ENCODE measurements around the gene EXOC4. TPM values are rescaled to one million over a fixed set of nuclear protein-coding genes. Genes with fewer than 3 reads are reported as not detected.

The EXOC4 gene
- total and polyA plus RNA-seq, 2 of the 8 experiments (the other 6 are each of a cell fraction or from before 2014, with no cell fraction given) = 27.0 to 67.3 TPM

DNA sequence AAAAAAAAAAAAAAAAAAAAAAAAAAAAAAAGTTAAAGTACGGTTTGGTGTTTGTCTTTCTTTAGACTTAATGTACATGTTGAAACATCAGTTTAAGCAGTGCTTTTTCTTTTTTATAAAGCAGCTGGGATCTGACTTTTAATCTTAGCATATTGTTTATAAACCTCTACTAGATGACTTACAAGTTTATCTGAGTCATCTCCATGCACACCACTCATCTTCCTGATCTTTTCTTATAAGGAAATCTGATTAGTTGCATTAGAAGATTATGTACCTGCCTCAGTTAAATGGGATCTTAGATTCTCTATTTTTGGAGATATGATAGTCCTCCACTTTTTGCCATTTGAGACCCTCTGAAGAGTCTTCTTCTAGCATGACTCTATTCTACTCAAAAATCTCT, 482.3 kb downstream of the EXOC4 start:
- DNase-seq (ENCODE audit: low read depth in 1 of 2, low spot score in 2 of 2) (no peak), FAIRE-seq (no peak)
- Histone ChIP-seq H2BK15ac (ENCODE audit: low read length) (no peak overlapping the region), H2BK20ac (ENCODE audit: low read length) (no peak overlapping the region), H4K5ac (ENCODE audit: insufficient read length, low read depth, low read length) (no peak overlapping the region), H3K4ac (replicated peaks; ENCODE audit: insufficient read length, low read depth, low read length) (no peak overlapping the region), H4K91ac (replicated peaks; ENCODE audit: insufficient read length, low read length) (no peak overlapping the region), H3K79me1 (ENCODE audit: low read depth, low read length) (no peaks in the 10 kb centered on the region), H2AFZ (ENCODE audit: low read length) (no peak overlapping the region), H3K4me2 (ENCODE audit: insufficient read depth in 1 of 2, low read depth in 2 of 2, low read length in 2 of 2) (no peak overlapping the region), H2BK12ac (ENCODE audit: low read depth, low read length) (no peak overlapping the region), H3K56ac (replicated peaks; ENCODE audit: insufficient read length, low read depth, low read length) (no peak overlapping the region), H3K4me3 (ENCODE audit: extremely low read depth in 1 of 4, insufficient read depth in 2 of 4, low read depth in 3 of 4, low read length in 4 of 4) (no peak overlapping the region), H4K20me1 (replicated peaks in 1 of 2; ENCODE audit: control insufficient read depth in 1 of 2, insufficient read depth in 2 of 2, low read length in 2 of 2) (no peaks in the 10 kb centered on the region), H2AK5ac (ENCODE audit: low read depth, low read length) (no peak overlapping the region), H3K27ac (ENCODE audit: low read depth, low read length) (no peak overlapping the region), H3K9me3 (ENCODE audit: insufficient read depth in 2 of 2, low read depth in 1 of 2, low read length in 1 of 2) (no peaks in the 10 kb centered on the region), H3K18ac (ENCODE audit: extremely low read depth, low read length) (no peak overlapping the region), H2BK120ac (replicated peaks; ENCODE audit: low read depth, low read length) (no peak overlapping the region), H3K23ac (ENCODE audit: insufficient read length) (no peak overlapping the region), H3K36me3 (ENCODE audit: control insufficient read depth in 2 of 4, insufficient read depth in 4 of 4, low read length in 3 of 4) (no peaks in the 10 kb centered on the region), H3K23me2 (ENCODE audit: low read depth, low read length) (no peaks in the 10 kb centered on the region), H3K14ac (ENCODE audit: insufficient read length) (no peak overlapping the region), H3K79me2 (ENCODE audit: control insufficient read depth in 1 of 2, insufficient read depth in 2 of 2, low read length in 2 of 2) (no peaks in the 10 kb centered on the region), H3K27me3 (replicated peaks in 1 of 4; ENCODE audit: control insufficient read depth in 3 of 4, extremely low read depth in 1 of 4, insufficient read depth in 3 of 4, low read length in 3 of 4) (no peaks in the 10 kb centered on the region), H4K8ac (ENCODE audit: extremely low read depth, insufficient read depth, low read length) (no peak overlapping the region), H3K4me1 (replicated peaks in 1 of 4; ENCODE audit: control insufficient read depth in 3 of 4, insufficient read depth in 4 of 4, low read length in 3 of 4) (no peaks in the 10 kb centered on the region; a peak in 1 of 7 replicates), H3K9ac (replicated peaks in 1 of 4; ENCODE audit: extremely low read depth in 1 of 4, low read depth in 3 of 4, low read length in 3 of 4) (no peak overlapping the region), H2BK5ac (ENCODE audit: low read depth, low read length) (no peak overlapping the region)
- CTCF ChIA-PET (ENCODE audit: partially characterized antibody) = no interaction called here
- POLR2A ChIA-PET (ENCODE audit: partially characterized antibody) = no interaction called here
- no peak for TF ChIP-seq HDAC6 (IDR thresholded peaks at IDR 0.05; ENCODE audit: low read depth, low read length)
- TF ChIP-seq TAF7 (optimal IDR thresholded peaks at IDR 0.05; ENCODE audit: borderline replicate concordance, low read depth, low read length) = no peak
- TF ChIP-seq CHD1 (IDR thresholded peaks at IDR 0.05; ENCODE audit: low read depth, low read length) = no peak
- no peak for TF ChIP-seq ATF2 (IDR thresholded peaks at IDR 0.05; ENCODE audit: low read length)
- 78% methylated on average over 1 of the region's 1 CpG; no CpG with 5 or more reads in 1 of the 2 experiments for WGBS, 2 experiments (ENCODE audit: extremely low coverage in 1 of 2, insufficient coverage in 1 of 2, insufficient read length in 1 of 2, insufficient replicate concordance in 2 of 2, low coverage in 1 of 2, low lambda C conversion rate in 2 of 2, missing lambda C conversion rate in 1 of 2)
